HG03432 (cell line): ENCODE measurements around the gene SEC23B.
"Not testable (repeated sequence)": the region's sequence is repeated elsewhere in the genome, so short reads cannot be mapped to it uniquely, and the experiment has no call there.

Experiments
- ATAC-seq: cut with Tn5 transposase; IDR thresholded peaks from one replicate; pipeline ENCODE4 v1.9.1; 2021; ENCODE audit warnings: mild to moderate bottlenecking, moderate library complexity; ENCODE audit not compliant: unreplicated experiment

SEC23B gene

GRCh38 chr20:18507218-18508191 is at the start of gene SEC23B:
Gene SEC23B, plus strand, starts transcription at chr20:18507940. Its CDS starts 2,896 bp downstream, at chr20:18510836.
- peak; percentile 94 for ATAC-seq

- no peak for ATAC-seq
Measured at GRCh38 chr20:18465536-18466200, 42.1 kb upstream of the SEC23B start.

- peak; percentile 42 for ATAC-seq
Measured at GRCh38 chr20:18466574-18466893, 41.2 kb upstream of the SEC23B start.

- ATAC-seq = peak; percentile 99
Measured at GRCh38 chr20:18466894-18467730, 40.6 kb upstream of the SEC23B start, which contains the start of the genes DZANK1 and POLR3F. Gene DZANK1, minus strand, starts transcription at chr20:18467030. Its CDS starts 1,672 bp downstream, at chr20:18465358. Gene POLR3F, plus strand, starts transcription at chr20:18467390. Its CDS starts 117 bp downstream, at chr20:18467507.

- no peak for ATAC-seq
Measured at GRCh38 chr20:18477218-18477617, 30.5 kb upstream of the SEC23B start.

GRCh38 chr20:18477821-18478220 is 29.9 kb upstream of the SEC23B start:
- no peak for ATAC-seq

- no peak for ATAC-seq
Measured at GRCh38 chr20:18481596-18481995, 26.1 kb upstream of the SEC23B start.

- no peak for ATAC-seq
Measured at GRCh38 chr20:18488301-18488700, 19.4 kb upstream of the SEC23B start.

GRCh38 chr20:18496042-18496441 is 11.7 kb upstream of the SEC23B start:
- ATAC-seq = no peak

GRCh38 chr20:18496740-18497592 is 10.8 kb upstream of the SEC23B start, which contains the start of gene RBBP9:
Gene RBBP9, minus strand, starts transcription at chr20:18497225. Its CDS starts 58 bp downstream, at chr20:18497167.
- peak; percentile 98 for ATAC-seq

GRCh38 chr20:18497603-18498002 is 10.1 kb upstream of the SEC23B start:
- no peak for ATAC-seq

GRCh38 chr20:18501672-18502071 is 6.1 kb upstream of the SEC23B start:
- not testable (repeated sequence) for ATAC-seq

- no peak for ATAC-seq
Measured at GRCh38 chr20:18504479-18505060, 3.2 kb upstream of the SEC23B start.

- no peak for ATAC-seq
Measured at GRCh38 chr20:18506744-18507143, 996 bp upstream of the SEC23B start.

- ATAC-seq = no peak
Measured at GRCh38 chr20:18511571-18511970, 3.8 kb downstream of the SEC23B start.

GRCh38 chr20:18513208-18513607 is 5.5 kb downstream of the SEC23B start:
- ATAC-seq = no peak

- no peak for ATAC-seq
Measured at GRCh38 chr20:18514127-18514526, 6.4 kb downstream of the SEC23B start.

- ATAC-seq = no peak
Measured at GRCh38 chr20:18515973-18516372, 8.2 kb downstream of the SEC23B start.

GRCh38 chr20:18522066-18522465 is 14.3 kb downstream of the SEC23B start:
- not testable (repeated sequence) for ATAC-seq
